Activated CD8-positive, alpha-beta T cell treated with anti-CD3 and anti-CD28 coated beads, Interleukin-2, amount 10 ng/mL, durations not matched to agents 7 days and 5 days (primary cell): ENCODE data around the gene FAM89A. TPM values are rescaled to one million over a fixed set of nuclear protein-coding genes. Genes with fewer than 3 reads are reported as not detected.

Source experiments
- ATAC-seq: fragments of 150-1000 bp; cut with Tn5 transposase; one replicate; pipeline ENCODE4 v1.10.0; 2021; ENCODE audit warnings: moderate library complexity
- CTCF ChIA-PET: fragments of 350-600 bp; sonication (Branson Sonifier 250); formaldehyde crosslinking; loops from one replicate; lab custom pipeline; 2021; ENCODE audit warnings: antibody characterized with exemption; lab: Charles Lee
- POLR2A ChIA-PET: fragments of 350-600 bp; sonication (Branson Sonifier 250); formaldehyde crosslinking; loops from one replicate; lab custom pipeline; 2021; ENCODE audit warnings: antibody characterized with exemption; lab: Charles Lee
- DNase-seq: peaks from one replicate; pipeline ENCODE4 v3.0.0-alpha.2; 2020
- H3K27ac Mint-ChIP-seq: one replicate; pipeline ENCODE4 v1.8.0; 2021; ENCODE audit warnings: mild to moderate bottlenecking, mixed read lengths
- H3K27me3 Mint-ChIP-seq: one replicate; pipeline ENCODE4 v1.8.0; 2021; ENCODE audit warnings: low read depth, mixed read lengths
- H3K36me3 Mint-ChIP-seq: one replicate; pipeline ENCODE4 v1.8.0; 2021; ENCODE audit warnings: low read depth, mixed read lengths
- H3K4me1 Mint-ChIP-seq: one replicate; pipeline ENCODE4 v1.8.0; 2021; ENCODE audit warnings: low read depth, mixed read lengths
- H3K4me3 Mint-ChIP-seq: one replicate; pipeline ENCODE4 v1.8.0; 2021; ENCODE audit warnings: mild to moderate bottlenecking, mixed read lengths
- H3K9me3 Mint-ChIP-seq: one replicate; pipeline ENCODE4 v1.8.0; 2022; ENCODE audit warnings: mixed read lengths; ENCODE audit not compliant: insufficient read depth
- total RNA-seq, 2 experiments: library from RNA; stranded (reverse); gene quantifications; one replicate each; pipeline ENCODE4 v1.2.3, GENCODE V29; 2021

The FAM89A gene
- 1 to 10 TPM; 5.7 to 6.1 TPM for total RNA-seq

- DNase-seq, result peak; percentile 75
- peaks cover 23% of the 10 kb centered on the region for H3K27me3 Mint-ChIP-seq
- peak; percentile 83 for ATAC-seq
- H3K4me3 Mint-ChIP-seq, result peak within 1 kb of the TSS; percentile 71
- H3K9me3 Mint-ChIP-seq, result no peaks in the 10 kb centered on the region
- H3K36me3 Mint-ChIP-seq, result peaks cover 6% of the 10 kb centered on the region
- ChIA-PET CTCF (interaction anchor here (0.5 to 2.0 kb wide), 4 partner anchors 14 to 398 kb away, joined by 3 to 8 read pairs (median 3); no protein-coding TSS in a partner anchor), POLR2A (interaction anchor here (0.7 to 1.3 kb wide), 5 partner anchors 9 to 67 kb away, joined by 3 to 5 read pairs (median 3); no protein-coding TSS in a partner anchor)
- peaks cover 26% of the 10 kb centered on the region for H3K4me1 Mint-ChIP-seq
- no peak within 1 kb of the TSS for H3K27ac Mint-ChIP-seq
Observed at GRCh38 chr1:231040019-231040799, at the start of gene FAM89A. TSS of gene FAM89A (minus strand) at chr1:231040254. CDS start at chr1:231040211, 43 bp downstream.

- no peak overlapping the region for H3K4me3 Mint-ChIP-seq
- DNase-seq (no peak), ATAC-seq (no peak)
- H3K9me3 Mint-ChIP-seq, result no peaks in the 10 kb centered on the region
- no peaks in the 10 kb centered on the region for H3K4me1 Mint-ChIP-seq
- peaks cover 14% of the 10 kb centered on the region for H3K27me3 Mint-ChIP-seq
- no peak overlapping the region for H3K27ac Mint-ChIP-seq
- POLR2A ChIA-PET, result no interaction called here
- no peaks in the 10 kb centered on the region for H3K36me3 Mint-ChIP-seq
- CTCF ChIA-PET, result interaction anchor here (1.1 kb wide), 1 partner anchor 69 kb away, joined by 3 read pairs; no protein-coding TSS in a partner anchor
Observed at GRCh38 chr1:231084353-231084752, 44.3 kb upstream of the FAM89A start.

- CTCF ChIA-PET, result no interaction called here
- no peak overlapping the region for H3K4me3 Mint-ChIP-seq
- POLR2A ChIA-PET, result no interaction called here
- no peak overlapping the region for H3K27ac Mint-ChIP-seq
- no peaks in the 10 kb centered on the region for H3K9me3 Mint-ChIP-seq
- DNase-seq (no peak), ATAC-seq (no peak)
- no peaks in the 10 kb centered on the region for H3K36me3 Mint-ChIP-seq
- no peaks in the 10 kb centered on the region for H3K4me1 Mint-ChIP-seq
- H3K27me3 Mint-ChIP-seq, result peaks cover 9% of the 10 kb centered on the region
Observed at GRCh38 chr1:231079163-231079562, 39.1 kb upstream of the FAM89A start.

GRCh38 chr1:231078250-231078649 lies 38.2 kb upstream of the FAM89A start:
- CTCF ChIA-PET, result no interaction called here
- ATAC-seq, result no peak
- H3K36me3 Mint-ChIP-seq, result no peaks in the 10 kb centered on the region
- peaks cover 9% of the 10 kb centered on the region for H3K27me3 Mint-ChIP-seq
- no peak overlapping the region for H3K4me3 Mint-ChIP-seq
- no peak for DNase-seq
- no peaks in the 10 kb centered on the region for H3K4me1 Mint-ChIP-seq
- H3K9me3 Mint-ChIP-seq, result no peaks in the 10 kb centered on the region
- POLR2A ChIA-PET, result no interaction called here
- H3K27ac Mint-ChIP-seq, result no peak overlapping the region

- ChIA-PET POLR2A (no interaction called here), CTCF (no interaction called here)
- H3K36me3 Mint-ChIP-seq, result no peaks in the 10 kb centered on the region
- DNase-seq, result no peak
- H3K9me3 Mint-ChIP-seq, result no peaks in the 10 kb centered on the region
- peaks cover 9% of the 10 kb centered on the region for H3K27me3 Mint-ChIP-seq
- no peaks in the 10 kb centered on the region for H3K4me1 Mint-ChIP-seq
- no peak overlapping the region for H3K4me3 Mint-ChIP-seq
- no peak overlapping the region for H3K27ac Mint-ChIP-seq
- ATAC-seq, result no peak
Observed at GRCh38 chr1:231076802-231077201, 36.7 kb upstream of the FAM89A start.

GRCh38 chr1:231075497-231075896 lies 35.4 kb upstream of the FAM89A start:
- H3K27ac Mint-ChIP-seq, result no peak overlapping the region
- H3K27me3 Mint-ChIP-seq, result peaks cover 9% of the 10 kb centered on the region
- H3K9me3 Mint-ChIP-seq, result no peaks in the 10 kb centered on the region
- no peaks in the 10 kb centered on the region for H3K36me3 Mint-ChIP-seq
- DNase-seq, result no peak
- no peaks in the 10 kb centered on the region for H3K4me1 Mint-ChIP-seq
- no peak for ATAC-seq
- H3K4me3 Mint-ChIP-seq, result no peak overlapping the region
- ChIA-PET POLR2A (no interaction called here), CTCF (no interaction called here)

- Mint-ChIP-seq H3K27me3 (peaks cover 9% of the 10 kb centered on the region), H3K4me3 (no peak overlapping the region), H3K27ac (no peak overlapping the region), H3K4me1 (no peaks in the 10 kb centered on the region), H3K9me3 (no peaks in the 10 kb centered on the region), H3K36me3 (no peaks in the 10 kb centered on the region)
- ATAC-seq (no peak), DNase-seq (no peak)
- CTCF ChIA-PET, result no interaction called here
- POLR2A ChIA-PET, result no interaction called here
Observed at GRCh38 chr1:231075020-231075419, 35.0 kb upstream of the FAM89A start.

- H3K36me3 Mint-ChIP-seq, result no peaks in the 10 kb centered on the region
- CTCF ChIA-PET, result interaction anchor here (1.6 kb wide), 1 partner anchor 15 kb away, joined by 4 read pairs; no protein-coding TSS in a partner anchor
- H3K9me3 Mint-ChIP-seq, result no peaks in the 10 kb centered on the region
- H3K27ac Mint-ChIP-seq, result no peak overlapping the region
- DNase-seq (no peak), ATAC-seq (no peak)
- H3K4me3 Mint-ChIP-seq, result no peak overlapping the region
- POLR2A ChIA-PET, result no interaction called here
- peaks cover 3% of the 10 kb centered on the region for H3K27me3 Mint-ChIP-seq
- no peaks in the 10 kb centered on the region for H3K4me1 Mint-ChIP-seq
Observed at GRCh38 chr1:231074046-231074445, 34.0 kb upstream of the FAM89A start.

GRCh38 chr1:231073331-231073730 lies 33.3 kb upstream of the FAM89A start:
- DNase-seq, result no peak
- H3K4me1 Mint-ChIP-seq, result no peaks in the 10 kb centered on the region
- H3K4me3 Mint-ChIP-seq, result no peak overlapping the region
- POLR2A ChIA-PET, result no interaction called here
- H3K27ac Mint-ChIP-seq, result no peak overlapping the region
- CTCF ChIA-PET, result interaction anchor here (1.6 kb wide), 1 partner anchor 16 kb away, joined by 4 read pairs; no protein-coding TSS in a partner anchor
- ATAC-seq, result no peak
- H3K9me3 Mint-ChIP-seq, result no peaks in the 10 kb centered on the region
- no peaks in the 10 kb centered on the region for H3K27me3 Mint-ChIP-seq
- no peaks in the 10 kb centered on the region for H3K36me3 Mint-ChIP-seq

- Mint-ChIP-seq H3K27ac (no peak overlapping the region), H3K36me3 (no peaks in the 10 kb centered on the region), H3K4me3 (no peak overlapping the region), H3K9me3 (no peaks in the 10 kb centered on the region), H3K4me1 (no peaks in the 10 kb centered on the region), H3K27me3 (no peaks in the 10 kb centered on the region)
- ChIA-PET CTCF (interaction anchor here (0.6 to 1.6 kb wide), 2 partner anchors 17 to 70 kb away, joined by 3 to 4 read pairs; no protein-coding TSS in a partner anchor), POLR2A (no interaction called here)
- DNase-seq, result no peak
- ATAC-seq, result no peak
Observed at GRCh38 chr1:231072502-231073094, 32.5 kb upstream of the FAM89A start.

- DNase-seq (no peak), ATAC-seq (no peak)
- Mint-ChIP-seq H3K27me3 (no peaks in the 10 kb centered on the region), H3K4me1 (no peaks in the 10 kb centered on the region), H3K9me3 (no peaks in the 10 kb centered on the region), H3K36me3 (no peaks in the 10 kb centered on the region), H3K27ac (no peak overlapping the region), H3K4me3 (no peak overlapping the region)
- POLR2A ChIA-PET, result no interaction called here
- CTCF ChIA-PET, result interaction anchor here (0.6 kb wide), 1 partner anchor 69 kb away, joined by 3 read pairs; no protein-coding TSS in a partner anchor
Observed at GRCh38 chr1:231072041-231072440, 32.0 kb upstream of the FAM89A start.
